GM12872 (cell line): Measurements from ENCODE around the gene PUDP.

Experiments used
- CTCF ChIP-seq: IDR thresholded peaks from 3 replicates; pipeline ENCODE4 v1.5.1; 2011; ENCODE audit warnings: low read depth, mild to moderate bottlenecking, low read length, moderate library complexity; ENCODE audit not compliant: insufficient read depth

The PUDP gene

GRCh38 chrX:7179446-7179845 is 31.5 kb upstream of the PUDP start:
- TF ChIP-seq CTCF, result no peak

- peak; percentile 41; the same call in 2 of the 3 replicates for TF ChIP-seq CTCF
Measured at GRCh38 chrX:7170898-7171297, 22.9 kb upstream of the PUDP start.

DNA sequence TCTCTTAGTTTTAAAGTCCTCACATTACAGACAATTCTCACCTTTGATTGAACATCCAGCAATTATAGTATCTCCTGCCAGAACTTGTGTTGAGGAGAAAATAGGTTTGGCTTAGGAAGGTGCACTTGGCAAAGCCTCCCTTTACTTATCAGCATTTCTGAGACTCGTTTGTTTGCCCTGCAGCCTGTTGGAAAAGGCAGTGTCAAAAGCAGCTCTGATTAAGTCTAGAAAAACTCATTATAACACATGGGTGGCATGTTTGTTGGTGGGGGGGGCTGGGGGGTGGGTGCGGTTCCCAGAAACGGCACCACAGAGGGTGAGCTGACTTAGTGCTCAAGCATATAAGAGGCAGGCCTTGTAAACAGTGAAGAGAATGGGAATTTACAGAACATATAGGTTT is 21.7 kb upstream of the PUDP start:
- no peak for TF ChIP-seq CTCF

DNA sequence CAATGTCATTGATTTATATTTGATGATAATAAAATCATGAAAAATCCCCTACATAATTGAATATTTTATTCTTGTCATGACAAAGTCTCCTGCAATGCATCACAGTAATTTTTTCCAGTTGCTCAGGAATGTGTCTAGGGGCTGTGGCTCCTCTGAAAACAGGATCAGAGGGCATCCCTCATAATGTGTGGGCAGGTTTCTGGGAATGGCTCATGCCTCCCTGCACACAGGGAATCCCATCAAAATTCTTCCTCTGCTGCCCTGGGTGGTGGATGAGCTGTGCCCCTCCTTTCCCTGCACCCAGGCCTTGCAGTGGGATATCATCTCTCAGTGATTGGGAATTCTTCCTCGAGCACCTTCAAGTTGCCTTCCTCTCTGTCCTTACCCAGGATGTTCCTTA is 20.4 kb upstream of the PUDP start:
- TF ChIP-seq CTCF, result no peak

DNA sequence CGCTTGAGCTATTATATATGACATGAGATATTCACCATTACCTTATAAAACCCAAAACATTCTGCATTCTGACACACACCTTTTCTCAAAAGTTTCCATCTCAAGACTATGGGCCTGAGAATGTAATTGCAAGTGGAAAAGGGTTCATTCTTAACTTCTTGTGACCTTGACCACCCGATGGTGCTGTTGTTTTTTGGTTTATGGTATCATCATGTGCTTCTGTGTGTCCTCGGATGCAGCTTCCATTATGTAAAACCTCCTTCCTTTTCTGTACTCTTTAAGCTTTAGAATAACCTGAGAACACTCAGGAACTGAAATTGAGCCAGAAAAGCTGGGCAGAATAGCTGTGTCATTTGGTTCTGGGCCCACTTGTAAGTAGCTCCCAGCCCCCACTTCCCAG is 16.2 kb upstream of the PUDP start:
- TF ChIP-seq CTCF, result no peak

GRCh38 chrX:7163146-7163677 is 15.3 kb upstream of the PUDP start:
- TF ChIP-seq CTCF, result no peak

- no peak for TF ChIP-seq CTCF
Measured at GRCh38 chrX:7159149-7159861, 11.4 kb upstream of the PUDP start.
